EH (cell line): ENCODE measurements around the gene ARFGAP2.

Experiments used
- DNase-seq: peaks from one replicate; pipeline ENCODE4 v3.0.0-alpha.2; 2015; ENCODE audit warnings: low read depth

ARFGAP2 gene

DNA sequence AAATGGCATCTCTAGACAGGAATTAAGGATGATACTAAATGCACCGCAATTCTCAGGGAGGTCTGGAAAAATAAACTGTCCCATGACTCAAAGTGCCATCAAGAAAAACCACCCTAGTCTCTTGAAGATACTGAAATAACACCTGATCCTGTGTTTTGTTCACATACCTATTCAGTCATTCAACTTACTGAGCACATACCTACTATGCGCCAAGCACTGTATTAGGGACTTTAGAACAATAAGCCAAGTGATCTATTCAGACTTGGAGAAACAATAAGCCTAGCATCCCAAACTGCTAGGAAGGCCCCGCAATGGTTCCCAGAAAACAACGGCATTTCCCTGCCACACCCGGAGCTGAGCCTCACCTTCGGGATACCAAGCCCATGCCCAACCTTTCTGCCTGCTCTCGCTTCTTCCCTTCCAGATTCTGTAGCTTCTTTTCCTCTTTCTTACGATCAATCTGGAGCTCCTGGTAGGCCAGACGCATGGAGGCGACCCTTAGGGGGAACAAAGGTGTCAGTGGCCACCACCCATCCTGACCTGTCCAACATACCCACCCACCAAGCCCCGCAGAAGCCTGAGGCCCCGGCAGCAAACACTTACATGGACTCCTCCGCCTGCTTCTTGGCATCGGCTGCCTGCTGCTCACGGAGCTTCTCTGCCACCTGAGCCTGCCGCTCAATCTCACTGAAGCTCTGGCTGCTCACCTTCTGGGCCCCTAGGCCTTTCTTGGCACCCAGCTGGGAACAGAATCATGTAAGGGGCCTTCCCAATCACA is 5.4 kb downstream of the ARFGAP2 start:
- DNase-seq: no peak

DNA sequence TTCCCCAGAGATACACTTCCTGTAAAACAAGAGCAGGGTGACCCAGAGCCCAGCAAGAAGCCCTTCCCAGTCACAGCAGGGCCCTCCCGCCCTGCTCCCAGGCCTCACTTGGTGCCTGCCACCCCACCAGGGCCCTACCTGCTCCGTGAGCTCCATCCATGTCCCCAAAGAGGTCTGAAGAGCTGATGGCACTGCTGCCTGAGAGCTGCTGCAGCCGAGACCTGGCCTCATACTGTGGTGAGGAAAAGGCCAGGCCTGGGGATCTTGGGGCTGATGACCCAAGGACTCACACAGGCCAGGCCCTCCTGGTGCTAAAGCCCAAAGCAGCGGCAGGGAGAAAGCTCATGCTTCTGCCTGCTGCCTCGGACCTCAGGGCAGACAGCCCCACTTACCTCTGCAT is 10.3 kb downstream of the ARFGAP2 start:
- no peak for DNase-seq

DNA sequence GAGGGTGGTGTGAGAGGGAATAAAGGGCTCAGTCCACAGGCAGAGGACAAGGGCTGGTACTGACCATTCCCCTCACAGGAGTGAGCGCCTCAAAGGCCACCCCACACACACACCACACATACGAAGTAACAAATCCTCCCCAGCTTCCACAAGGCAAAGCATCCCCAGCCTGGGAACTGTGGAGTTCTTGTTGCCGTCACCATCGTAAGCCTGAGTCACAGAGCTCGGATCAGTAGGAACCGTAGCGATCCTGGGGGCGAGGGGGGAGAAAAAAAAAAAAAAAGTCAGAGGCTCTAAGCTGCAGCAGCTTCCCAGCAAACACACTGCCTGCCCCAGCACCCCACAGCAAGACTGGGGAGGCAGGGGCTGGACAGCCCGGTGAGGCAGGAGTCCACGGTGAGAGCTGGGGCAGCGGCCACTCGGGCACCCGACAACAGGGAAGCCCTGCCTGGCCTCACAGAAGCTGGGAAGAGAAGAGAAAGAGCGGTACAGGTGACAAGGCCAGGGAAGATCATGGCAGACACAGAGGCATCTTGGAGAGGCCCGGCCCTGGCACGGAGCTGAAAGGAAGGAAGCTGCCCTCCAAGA is 11.3 kb downstream of the ARFGAP2 start:
- no peak for DNase-seq

DNA sequence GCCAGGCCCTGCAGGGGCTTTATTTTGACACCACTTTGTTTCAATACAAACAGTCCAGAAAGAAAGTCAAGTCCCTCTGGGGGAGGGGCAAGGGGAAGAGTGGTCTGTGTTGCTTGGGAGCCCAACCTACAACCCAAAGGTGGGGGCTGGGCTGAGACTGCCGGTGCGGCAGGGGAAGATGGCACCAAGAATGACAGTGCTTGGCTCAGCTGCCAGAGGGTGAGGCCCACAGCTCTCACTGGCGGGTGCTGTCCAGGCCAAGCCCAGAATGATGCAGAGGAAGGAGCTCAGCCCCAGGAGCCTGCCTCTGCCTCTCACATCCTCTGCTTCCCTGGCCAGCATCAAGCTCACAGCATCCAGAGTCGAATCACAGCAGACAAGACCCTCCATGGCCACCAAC is 12.4 kb downstream of the ARFGAP2 start:
- no peak for DNase-seq

DNA sequence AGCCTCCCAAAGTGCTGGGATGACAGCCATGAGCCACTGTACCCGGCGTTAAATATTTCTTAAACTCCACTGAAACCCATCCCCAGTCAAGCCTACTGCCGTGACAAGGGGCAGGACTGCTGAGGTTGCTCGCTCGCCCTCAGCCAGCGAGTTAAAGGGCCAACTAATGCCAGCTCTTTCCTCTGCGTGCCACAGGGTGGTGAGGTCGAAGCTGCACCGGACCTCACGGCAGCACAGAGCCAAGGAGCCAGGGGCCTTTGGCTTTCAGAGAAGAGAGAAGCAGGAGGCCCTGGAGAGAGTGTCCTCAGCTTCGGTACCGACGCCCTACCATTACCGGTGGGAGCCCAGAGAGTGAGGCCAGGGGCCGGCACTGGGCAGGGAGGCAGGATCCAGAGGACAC is 12.8 kb downstream of the ARFGAP2 start:
- DNase-seq: no peak

DNA sequence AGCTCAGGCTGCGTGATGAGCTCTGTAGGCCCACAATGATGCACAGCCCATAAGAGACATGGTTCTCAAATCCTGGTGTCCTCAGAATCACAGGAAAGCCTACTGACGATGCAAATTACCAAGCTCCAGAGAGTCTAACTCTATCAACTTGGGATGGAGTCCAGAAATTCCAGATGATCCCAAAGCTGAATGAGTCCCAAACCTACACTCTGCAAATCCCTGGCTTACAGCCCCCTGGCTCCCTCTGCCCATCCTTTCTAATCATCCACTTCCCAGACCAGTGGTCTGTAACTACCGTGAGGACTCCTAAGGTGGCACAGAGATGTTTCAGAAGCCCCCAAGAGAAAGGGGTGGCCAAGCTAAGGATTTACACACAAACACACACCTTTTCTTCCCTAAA is 13.5 kb downstream of the ARFGAP2 start:
- no peak for DNase-seq

DNA sequence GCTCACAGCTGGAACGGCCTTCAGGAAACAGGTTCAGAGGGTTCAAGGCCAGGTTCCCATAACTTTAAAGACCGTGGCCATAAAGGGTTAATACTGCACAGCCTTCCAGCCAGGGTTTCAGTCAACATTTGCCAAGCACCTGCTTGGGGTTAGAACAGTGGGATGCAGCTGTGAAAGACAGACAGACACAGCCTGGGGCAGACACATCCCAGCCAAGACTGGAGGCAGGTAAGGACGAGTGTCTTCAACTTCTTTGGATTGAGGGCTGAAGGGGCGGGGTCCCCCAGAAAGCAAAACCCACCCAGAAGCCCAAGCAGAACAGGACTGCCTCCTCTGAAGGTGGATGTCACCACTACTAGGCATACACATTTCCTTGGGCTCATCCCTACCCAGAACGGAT is 14.3 kb downstream of the ARFGAP2 start:
- no peak for DNase-seq

DNA sequence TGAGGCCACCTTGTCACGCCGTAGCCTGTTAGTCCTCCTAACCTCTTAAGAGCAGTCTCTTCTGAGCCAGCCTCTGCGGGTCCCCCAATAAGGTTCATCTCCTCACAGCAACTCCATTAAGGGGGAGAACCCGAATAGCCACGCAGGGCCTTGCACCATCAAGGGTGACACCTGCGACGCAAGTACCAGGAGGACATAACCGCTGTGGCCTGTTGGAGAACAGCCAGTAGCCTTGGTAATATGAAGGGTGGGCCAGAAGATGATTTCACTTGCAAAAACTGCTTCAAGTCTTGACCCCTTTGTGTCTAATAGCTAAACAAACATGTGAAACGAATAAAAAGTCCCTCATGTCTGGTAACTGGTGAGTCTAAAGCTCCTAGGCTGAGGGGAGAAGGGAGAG is 14.8 kb downstream of the ARFGAP2 start:
- no peak for DNase-seq

DNA sequence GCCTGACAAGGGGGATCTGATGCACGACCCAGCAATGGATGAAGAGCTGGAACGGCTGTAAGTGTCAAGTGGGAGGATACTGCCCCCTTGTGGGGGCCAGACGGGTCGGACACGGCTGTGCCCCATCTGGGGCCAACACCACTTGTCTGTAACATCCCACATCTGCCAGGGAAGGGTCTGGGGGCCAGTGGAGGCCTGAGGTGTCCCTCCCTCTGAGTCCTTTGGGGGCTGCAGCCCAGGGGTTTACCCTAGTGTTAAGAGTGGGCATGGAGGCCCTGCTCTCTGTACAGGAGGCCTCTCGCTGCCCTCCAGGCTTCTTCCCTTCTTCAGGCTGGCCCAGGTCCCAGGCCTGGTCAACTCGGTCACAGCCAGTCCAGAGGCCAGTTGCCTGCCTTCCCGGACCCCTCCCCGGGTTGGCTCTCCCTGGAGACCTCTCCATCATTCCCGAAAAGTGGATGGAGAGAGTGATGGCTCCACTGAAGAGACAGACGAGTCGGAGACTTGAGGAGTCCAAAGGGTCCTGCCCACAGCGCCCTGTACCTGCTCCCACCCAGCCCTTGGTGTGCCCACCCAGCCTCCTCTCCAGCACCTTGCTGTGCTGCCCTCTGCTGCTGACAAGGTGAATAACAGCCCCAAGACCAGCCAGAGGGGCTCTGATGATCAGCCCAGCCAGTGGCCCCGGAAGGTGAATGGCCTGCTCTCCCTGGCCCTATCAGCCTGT is 15.4 kb downstream of the ARFGAP2 start:
- peak; percentile 77 for DNase-seq

DNA sequence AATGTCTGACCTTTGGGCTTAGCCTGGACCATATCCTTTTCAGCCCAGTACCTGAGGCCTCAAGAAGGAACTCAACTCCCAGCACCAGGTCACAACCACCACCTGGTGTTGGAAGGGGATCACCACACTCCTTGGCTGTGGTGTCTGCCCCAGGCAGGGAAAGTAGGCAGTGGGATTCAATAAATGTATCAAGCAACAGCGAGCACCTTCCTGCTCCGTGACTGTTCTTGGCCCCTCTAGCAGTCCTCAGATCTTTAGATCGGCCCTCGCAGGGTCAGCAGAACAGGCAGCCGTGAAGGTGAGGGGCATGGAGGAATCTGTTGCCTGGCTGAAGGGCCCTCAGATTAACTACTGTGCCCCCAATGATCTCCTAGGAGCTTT is 15.9 kb downstream of the ARFGAP2 start:
- DNase-seq: no peak

DNA sequence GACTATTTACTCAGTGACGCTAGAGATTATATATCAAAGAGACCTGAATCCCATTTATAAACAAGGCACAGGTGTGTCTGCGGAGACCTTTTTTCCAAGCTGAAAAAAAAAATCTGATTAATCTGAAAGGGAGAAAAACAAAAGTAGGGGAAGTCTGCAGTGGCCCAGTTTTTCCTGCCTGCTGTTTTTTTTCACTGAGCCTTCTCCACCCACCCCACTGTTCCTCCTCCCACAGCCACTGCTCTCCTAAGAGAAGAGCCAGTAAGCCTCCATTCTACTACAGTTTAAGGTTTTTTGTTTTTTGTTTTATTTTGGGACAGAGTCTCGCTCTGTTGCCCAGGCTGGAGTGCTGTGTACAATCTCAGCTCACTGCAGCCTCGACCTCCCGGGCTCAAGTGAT is 18.4 kb downstream of the ARFGAP2 start:
- DNase-seq: no peak

DNA sequence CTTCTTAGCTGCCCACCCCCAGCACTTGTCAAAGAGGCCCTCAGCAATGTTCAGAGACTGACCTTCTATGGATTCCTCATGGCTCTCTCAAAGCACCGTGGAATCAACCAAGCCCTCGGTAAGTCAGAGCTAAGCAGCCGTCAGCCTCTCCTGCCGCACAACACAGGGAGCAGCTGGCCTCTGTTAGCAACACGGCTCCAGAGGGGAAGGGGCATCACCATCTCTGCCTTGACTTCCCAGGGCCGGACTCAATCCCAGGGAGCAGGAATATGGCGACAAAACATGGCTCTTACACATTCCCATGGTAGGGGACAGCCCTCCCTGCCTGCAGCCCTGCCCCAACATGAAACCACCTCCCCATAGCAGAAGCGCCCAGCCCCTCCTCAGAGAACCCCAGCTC is 18.9 kb downstream of the ARFGAP2 start:
- DNase-seq: no peak

DNA sequence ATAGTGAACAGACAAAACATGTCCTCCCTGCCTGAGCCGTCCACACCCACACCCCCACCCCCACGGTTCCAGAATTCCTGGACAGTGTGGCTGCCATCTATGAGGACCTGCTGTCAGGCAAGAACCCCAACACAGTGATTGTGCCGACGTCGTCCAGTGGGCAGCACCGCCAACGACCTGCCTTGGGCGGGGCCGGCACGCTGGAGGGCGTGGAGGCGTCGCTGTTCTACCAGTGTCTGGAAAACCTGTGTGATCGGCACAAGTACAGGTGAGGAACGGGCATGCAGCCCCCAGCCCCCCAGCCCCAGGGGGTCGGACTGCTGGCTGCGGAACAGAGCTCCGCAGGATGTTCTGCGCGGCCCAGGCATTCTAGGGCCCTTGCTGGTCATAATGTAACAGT is 19.7 kb downstream of the ARFGAP2 start:
- no peak for DNase-seq

DNA sequence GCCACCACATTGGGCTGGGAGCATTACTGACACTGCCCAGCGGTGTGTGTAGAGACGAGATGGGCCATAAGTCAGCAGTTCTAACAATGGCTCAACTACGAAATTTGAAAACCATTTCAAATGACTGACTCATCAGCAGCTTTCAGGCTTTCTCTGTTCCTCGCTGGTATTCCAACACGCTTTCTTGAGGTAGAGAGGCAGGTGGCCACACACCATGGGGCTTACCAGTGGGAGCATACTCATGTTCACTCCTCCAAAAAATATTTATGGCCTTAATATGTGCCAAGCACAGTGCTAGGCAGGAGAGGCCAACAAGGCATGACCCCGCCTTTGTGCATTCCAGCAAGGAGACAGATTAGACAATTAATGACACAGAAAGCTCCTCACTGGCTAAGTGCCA is 20.3 kb downstream of the ARFGAP2 start:
- no peak for DNase-seq

DNA sequence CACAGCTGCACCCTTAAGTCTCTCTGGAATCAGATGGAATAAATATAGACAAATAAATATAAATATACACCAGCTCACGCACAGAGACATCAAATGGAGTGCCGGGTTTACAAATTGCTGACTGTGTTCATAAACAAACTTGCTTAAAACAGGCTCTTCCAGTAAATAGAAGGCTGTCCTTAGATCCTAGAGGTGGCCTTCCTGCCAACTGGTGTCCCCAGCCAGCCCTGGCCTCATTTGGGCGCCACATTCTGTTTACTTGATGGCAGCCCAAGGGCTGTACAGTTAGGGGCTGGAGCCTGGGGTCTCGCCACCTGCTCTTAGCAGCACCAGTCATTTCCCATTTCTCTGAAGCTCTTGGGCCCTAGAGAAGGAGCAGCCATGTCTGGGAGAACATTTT is 20.8 kb downstream of the ARFGAP2 start:
- no peak for DNase-seq

DNA sequence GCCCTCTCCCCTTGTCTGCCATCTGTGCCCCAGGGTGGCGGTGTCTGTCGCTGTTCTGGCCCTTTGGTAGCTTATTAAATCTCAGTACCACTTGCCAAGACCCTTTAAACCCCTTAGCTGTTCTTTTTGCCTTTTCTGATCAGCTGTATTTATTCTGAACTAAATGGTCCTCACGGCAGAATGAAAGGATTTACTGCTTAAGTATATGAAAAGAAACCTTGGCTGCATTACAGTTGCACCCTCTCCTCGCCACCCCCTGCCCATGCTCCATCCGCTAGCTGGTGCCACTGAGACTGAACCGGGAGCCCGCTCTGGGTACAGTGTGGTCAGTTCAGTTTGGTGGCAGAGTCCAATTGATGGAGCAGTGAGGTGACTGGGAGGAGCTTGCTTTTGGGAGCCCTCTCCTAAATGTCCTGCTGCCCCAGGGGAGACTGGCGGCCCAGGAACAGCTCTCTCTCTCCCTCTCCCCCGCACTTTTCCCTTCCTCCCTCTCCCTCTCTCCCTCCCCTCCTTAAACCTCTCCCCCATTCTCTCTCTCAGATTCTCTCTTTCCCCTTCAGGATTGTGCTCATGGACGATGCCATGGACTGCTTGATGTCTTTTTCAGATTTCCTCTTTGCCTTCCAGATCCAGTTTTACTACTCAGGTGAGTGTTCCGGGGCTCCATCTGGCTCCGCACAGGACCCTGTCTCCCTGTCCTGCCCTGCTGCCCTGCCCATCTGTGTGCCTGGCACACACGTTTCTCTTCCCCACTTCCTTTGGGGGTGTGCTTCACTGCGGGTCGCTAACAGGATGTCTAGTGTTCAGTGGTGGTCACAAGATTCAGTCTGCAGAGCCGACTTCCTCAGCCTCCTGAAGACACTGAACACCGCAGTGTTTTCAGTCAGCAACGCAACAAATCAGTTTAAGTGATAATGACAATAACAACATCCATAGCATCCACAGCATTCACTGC is 21.8 kb downstream of the ARFGAP2 start:
- DNase-seq: no peak

DNA sequence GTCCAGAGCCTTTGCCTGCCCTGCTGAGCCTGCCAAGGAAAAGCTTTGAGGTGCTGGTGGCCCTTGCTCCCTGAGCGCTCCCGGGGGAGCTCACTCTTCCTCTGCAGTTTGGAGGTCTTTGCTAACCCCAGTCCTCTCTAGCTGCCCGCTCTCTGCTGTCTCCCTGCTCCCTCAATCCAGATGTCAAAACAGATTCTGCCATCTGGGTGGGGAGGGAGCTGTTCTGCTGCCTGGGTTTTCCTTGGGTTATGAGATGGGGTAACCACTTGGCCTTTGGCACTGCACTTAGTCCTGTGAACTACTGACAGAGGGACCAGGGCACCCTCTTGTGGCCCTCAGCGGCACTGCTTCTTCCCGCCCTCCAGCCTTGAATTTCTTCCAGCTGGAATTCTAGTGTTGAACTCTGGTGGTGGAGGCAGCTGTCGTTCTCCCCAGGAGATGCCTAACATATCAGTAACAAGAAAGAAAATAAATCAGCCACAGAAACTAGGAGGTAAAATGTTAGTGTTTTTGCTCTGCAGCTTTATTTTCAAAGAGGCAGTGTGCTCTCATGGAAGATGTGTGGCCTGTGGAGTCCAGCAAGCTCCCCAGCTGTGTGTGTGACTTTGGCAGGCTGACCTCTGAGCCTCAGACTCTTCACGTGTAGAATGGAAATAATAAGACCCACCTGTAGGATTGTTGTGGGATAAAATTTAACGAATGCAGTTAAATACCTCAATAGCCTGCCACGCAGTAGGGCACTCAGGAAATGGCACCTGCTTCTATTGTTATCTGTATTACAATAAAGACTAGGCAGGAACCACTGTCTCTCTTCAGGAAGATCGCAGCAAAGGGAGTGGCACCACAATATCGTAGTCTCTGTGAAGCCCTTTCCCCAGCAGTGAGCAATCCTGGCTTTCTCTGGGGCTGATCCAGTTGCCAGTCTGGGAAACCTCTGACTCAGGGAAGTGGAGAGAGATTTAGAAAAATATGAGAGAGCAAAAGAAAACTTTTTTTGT is 23.4 kb downstream of the ARFGAP2 start:
- peak; percentile 81 for DNase-seq

DNA sequence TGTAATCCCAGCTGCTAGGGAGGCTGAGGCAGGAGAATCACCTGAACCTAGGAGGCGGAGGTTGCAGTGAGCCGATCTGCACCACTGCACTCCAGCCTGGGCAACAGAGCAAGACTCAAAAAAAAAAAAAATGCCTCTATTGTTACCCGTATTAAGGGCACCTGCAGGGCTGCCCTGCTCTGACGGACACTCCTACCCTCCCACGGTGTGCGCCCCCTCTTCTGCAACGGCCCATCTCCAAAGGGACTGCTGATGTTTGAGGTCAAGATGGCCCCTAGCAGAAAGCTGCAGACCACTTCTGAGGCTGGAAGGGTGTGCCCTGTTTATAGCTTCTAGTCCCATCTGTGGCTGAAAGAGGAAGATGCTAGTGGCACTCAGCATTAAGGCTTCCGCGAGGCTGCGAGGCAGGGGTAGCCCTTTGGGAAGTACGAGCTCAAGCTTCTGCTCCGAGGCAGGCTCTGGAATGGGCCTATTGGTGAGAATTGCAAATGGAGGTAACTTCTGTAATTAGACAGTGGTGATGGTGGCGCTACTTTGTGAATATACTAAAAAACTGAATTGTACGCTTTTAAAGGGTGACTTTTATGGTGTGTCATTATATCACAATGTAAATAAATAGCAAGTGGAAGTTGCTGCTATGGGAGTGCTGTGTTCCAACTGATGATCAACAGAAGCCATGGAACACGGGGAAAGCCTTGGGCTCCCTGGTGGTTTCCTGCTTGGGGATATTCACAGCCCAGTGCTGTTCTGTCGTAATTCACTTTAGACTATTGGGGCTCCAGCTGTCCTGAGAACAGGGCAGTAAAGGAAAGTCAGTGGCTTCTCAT is 24.3 kb downstream of the ARFGAP2 start:
- no peak for DNase-seq

DNA sequence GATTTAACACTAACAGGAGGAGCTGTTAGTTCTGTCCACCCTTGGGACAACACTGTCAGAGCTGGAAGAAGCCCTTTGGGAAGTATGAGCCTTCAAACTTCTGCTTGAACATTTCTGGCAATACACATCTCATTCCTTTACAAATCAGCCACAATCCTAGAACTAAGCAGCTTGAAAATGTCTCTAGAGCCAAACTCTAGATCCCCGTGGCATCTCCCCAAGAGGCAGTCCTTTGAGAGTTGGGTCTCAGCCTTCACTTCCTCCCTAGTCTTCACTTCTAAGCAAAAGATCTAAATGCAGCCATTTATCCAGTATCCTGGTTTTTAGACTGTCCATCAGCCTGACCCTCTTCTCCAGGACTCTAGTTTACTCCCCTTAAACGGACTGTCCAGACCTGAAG is 26.9 kb downstream of the ARFGAP2 start:
- no peak for DNase-seq

DNA sequence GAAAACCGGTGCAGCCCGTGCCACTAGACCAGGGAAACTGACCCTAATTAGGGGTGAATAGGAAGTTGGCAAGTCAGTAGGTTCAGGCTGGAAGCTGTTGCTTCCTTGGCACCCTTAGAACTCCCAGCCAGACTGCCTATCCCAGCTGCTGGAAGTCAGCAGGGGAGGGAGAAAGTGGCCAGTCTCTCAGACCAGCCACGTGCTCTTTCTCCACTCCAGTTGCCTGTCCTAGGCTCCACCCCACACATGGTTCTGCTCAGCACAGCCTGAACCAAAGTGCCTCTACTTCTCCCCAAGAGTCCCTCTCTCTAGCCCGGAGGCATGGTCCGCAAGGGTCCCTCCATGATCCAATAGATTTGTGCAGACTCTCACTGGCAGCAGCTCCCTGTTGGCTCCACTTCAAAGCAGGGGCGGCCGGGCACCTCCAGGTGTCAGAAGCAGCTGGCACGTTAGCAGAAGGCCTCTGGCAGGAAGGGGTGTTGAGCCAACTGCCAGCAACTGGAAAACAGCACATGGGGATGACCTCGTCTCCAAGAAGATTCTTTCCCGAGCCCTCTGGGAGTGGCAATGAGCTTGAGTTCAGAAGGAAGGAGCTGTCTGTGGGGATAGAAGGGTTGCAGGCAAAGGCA is 27.7 kb downstream of the ARFGAP2 start:
- peak; percentile 56 for DNase-seq
